HCT116 (cell line): ENCODE results near the gene SMIM44. TPM values are rescaled to one million over a fixed set of nuclear protein-coding genes. Genes with fewer than 3 reads are reported as not detected.

ENCODE experiments used
- ATAC-seq: fragments of 200-7000 bp; cut with Tn5 transposase; 2 replicates; pipeline ENCODE4 v1.9.1; 2020; ENCODE audit warnings: mild to moderate bottlenecking, moderate library complexity
- BruUV-seq: library from RNA; stranded (reverse); fragments of 400-500 nt; replicated peaks from 2 replicates; lab custom pipeline; 2021; lab: Mats Ljungman, UMichigan
- CTCF ChIA-PET: fragments of 300-600 bp; sonication (Branson Sonifier 250); formaldehyde crosslinking; loops from one replicate; lab custom pipeline; 2021; ENCODE audit warnings: antibody characterized with exemption; lab: Charles Lee
- POLR2A ChIA-PET: fragments of 300-600, 350-600 bp; sonication (Branson Sonifier 250); formaldehyde crosslinking; loops from one replicate; lab custom pipeline; 2021; ENCODE audit warnings: antibody characterized with exemption; lab: Charles Lee
- RAD21 ChIA-PET, 2 experiments: fragments of 300-600 bp; sonication (Branson Sonifier 250); formaldehyde crosslinking; loops; one replicate each; lab custom pipeline; 2023; ENCODE audit warnings: low total read pairs in 2 of 2; ENCODE audit not compliant: uncharacterized antibody in 2 of 2, unreplicated experiment in 2 of 2, low non-redundant PET in 1 of 2; lab: Charles Lee
- DNase-seq: peaks from one replicate; pipeline ENCODE4 v3.0.0-alpha.2; 2010; ENCODE audit warnings: low read depth, low spot score
- H2AFZ ChIP-seq: fragments of 200-600 bp; shearing (Covaris generic), sonication (generic); 2 replicates; pipeline ENCODE4 v1.6.1; 2017; ENCODE audit warnings: low read depth, mixed run types, mixed read lengths, antibody characterized with exemption, low read length; ENCODE audit not compliant: poor library complexity, severe bottlenecking
- H3K27ac ChIP-seq: 2 replicates; pipeline ENCODE4 v1.5.1; 2012; ENCODE audit warnings: low read depth, low read length
- H3K27me3 ChIP-seq: fragments of 200-600 bp; sonication (generic); 2 replicates; pipeline ENCODE4 v1.6.1; 2016; ENCODE audit warnings: mixed run types, low read length, mixed read lengths; ENCODE audit not compliant: insufficient read depth
- H3K36me3 ChIP-seq, 2 experiments: fragments of 200-500 bp in 1 of 2; fragments of 200-600 bp in 1 of 2; sonication (Bioruptor generic) in 1 of 2; sonication (generic) in 1 of 2; 2 replicates each; pipeline versions ENCODE4 v1.5.1 to v1.6.1; 2014 to 2016; ENCODE audit warnings: low read length in 2 of 2, inconsistent platforms in 1 of 2, mixed read lengths in 1 of 2, mixed run types in 1 of 2; ENCODE audit not compliant: insufficient read depth in 2 of 2, control insufficient read depth in 1 of 2
- H3K4me1 ChIP-seq, 2 experiments: fragments of 200-600 bp in 1 of 2; sonication (generic) in 1 of 2; 2 replicates each; pipeline versions ENCODE4 v1.5.1 to v1.6.1; 2012 to 2017; ENCODE audit warnings: low read length in 2 of 2, inconsistent platforms in 1 of 2, mild to moderate bottlenecking in 1 of 2, mixed read lengths in 1 of 2, mixed run types in 1 of 2, moderate library complexity in 1 of 2; ENCODE audit not compliant: insufficient read depth in 2 of 2, control insufficient read depth in 1 of 2
- H3K4me2 ChIP-seq: fragments of 200-600 bp; sonication (generic); 2 replicates; pipeline ENCODE4 v1.6.1; 2017; ENCODE audit warnings: mixed run types, low read length, mixed read lengths
- H3K4me3 ChIP-seq, 2 experiments: fragments of 200-600 bp in 1 of 2; sonication (generic) in 1 of 2; replicated peaks in 1 of 2; 2 replicates each; pipeline ENCODE4 v1.5.1; 2011 to 2016; ENCODE audit warnings: low read length in 2 of 2, control low read depth in 1 of 2, low read depth in 1 of 2, mild to moderate bottlenecking in 1 of 2, mixed read lengths in 1 of 2, mixed run types in 1 of 2
- H3K79me2 ChIP-seq: fragments of 200-600 bp; sonication (generic); 2 replicates; pipeline ENCODE4 v1.6.1; 2017; ENCODE audit warnings: mild to moderate bottlenecking, mixed run types, low read length, moderate library complexity, mixed read lengths; ENCODE audit not compliant: insufficient read depth
- H3K9ac ChIP-seq: fragments of 200-600 bp; sonication (generic); 2 replicates; pipeline ENCODE4 v1.6.1; 2016; ENCODE audit warnings: low read length, mixed read lengths
- H3K9me2 ChIP-seq: fragments of 200-600 bp; sonication (generic), shearing (Covaris generic); 2 replicates; pipeline ENCODE4 v1.6.1; 2017; ENCODE audit warnings: mixed run types, mild to moderate bottlenecking, moderate library complexity; ENCODE audit not compliant: insufficient read depth
- H3K9me3 ChIP-seq, 2 experiments: fragments of 200-500 bp in 1 of 2; fragments of 200-600 bp in 1 of 2; sonication (Bioruptor generic) in 1 of 2; sonication (generic) in 1 of 2; 2 replicates each; pipeline ENCODE4 v1.6.1; 2014 to 2017; ENCODE audit warnings: low read length in 2 of 2, mixed read lengths in 2 of 2, inconsistent platforms in 1 of 2, low read depth in 1 of 2, mild to moderate bottlenecking in 1 of 2, mixed run types in 1 of 2, moderate library complexity in 1 of 2; ENCODE audit not compliant: control insufficient read depth in 1 of 2, insufficient read depth in 1 of 2
- H4K20me1 ChIP-seq: fragments of 200-600 bp; sonication (generic), shearing (Covaris generic); 2 replicates; pipeline ENCODE4 v1.6.1; 2017; ENCODE audit warnings: mixed run types, mild to moderate bottlenecking, moderate library complexity; ENCODE audit not compliant: insufficient read depth
- EZH2phosphoT487 ChIP-seq: fragments of 200-600 bp; IDR thresholded peaks from 2 replicates; pipeline ENCODE4 v1.6.1; 2018; ENCODE audit warnings: antibody characterized with exemption, borderline replicate concordance
- RAD21 ChIP-seq: IDR thresholded peaks from 2 replicates; pipeline ENCODE4 v1.6.1; 2012; ENCODE audit warnings: low read depth, mild to moderate bottlenecking
- SP1 ChIP-seq: IDR thresholded peaks from 2 replicates; pipeline ENCODE4 v1.6.1; 2012; ENCODE audit warnings: low read depth
- SRF ChIP-seq: IDR thresholded peaks from 2 replicates; pipeline ENCODE4 v1.6.1; 2012; ENCODE audit warnings: low read depth
- ZNF274 ChIP-seq: fragments of 200-500 bp; sonication (Bioruptor generic); IDR thresholded peaks from 2 replicates; pipeline ENCODE4 v1.6.1; 2014; ENCODE audit warnings: mild to moderate bottlenecking, low read depth, low read length, inconsistent platforms
- intact Hi-C: fragments of 100-400 bp; cut with micrococcal nuclease; formaldehyde crosslinking; loops from 2 replicates; pipeline ENCODE4 v1.10.0; 2022
- total RNA-seq: library from RNA; stranded (reverse); gene quantifications from one replicate; pipeline ENCODE4 v1.2.1, GENCODE V29; 2021; ENCODE audit not compliant: unreplicated experiment
- TF ChIP-seq, protein P1 (sequence below): IDR thresholded peaks from 2 replicates; pipeline ENCODE4 v1.6.1; 2011; ENCODE audit warnings: mild to moderate bottlenecking, low read length, moderate library complexity; ENCODE audit not compliant: insufficient replicate concordance; ENCODE audit errors: extremely low read depth
- TF ChIP-seq, protein P2 (sequence below), 3 experiments: fragments of 200-600 bp in 1 of 3; sonication (generic) in 1 of 3; IDR thresholded peaks in 2 of 3; conservative IDR thresholded peaks in 1 of 3; 2 replicates each; pipeline ENCODE4 v1.5.1; 2012 to 2017; ENCODE audit warnings: low read depth in 2 of 3, low read length in 2 of 3, antibody characterized with exemption in 1 of 3, borderline replicate concordance in 1 of 3, control low read depth in 1 of 3, mild to moderate bottlenecking in 1 of 3, mixed read lengths in 1 of 3, mixed run types in 1 of 3, moderate library complexity in 1 of 3; ENCODE audit not compliant: insufficient read depth in 1 of 3

SMIM44 gene
- total RNA-seq, 1 experiment from 2014 or later = not detected

DNA sequence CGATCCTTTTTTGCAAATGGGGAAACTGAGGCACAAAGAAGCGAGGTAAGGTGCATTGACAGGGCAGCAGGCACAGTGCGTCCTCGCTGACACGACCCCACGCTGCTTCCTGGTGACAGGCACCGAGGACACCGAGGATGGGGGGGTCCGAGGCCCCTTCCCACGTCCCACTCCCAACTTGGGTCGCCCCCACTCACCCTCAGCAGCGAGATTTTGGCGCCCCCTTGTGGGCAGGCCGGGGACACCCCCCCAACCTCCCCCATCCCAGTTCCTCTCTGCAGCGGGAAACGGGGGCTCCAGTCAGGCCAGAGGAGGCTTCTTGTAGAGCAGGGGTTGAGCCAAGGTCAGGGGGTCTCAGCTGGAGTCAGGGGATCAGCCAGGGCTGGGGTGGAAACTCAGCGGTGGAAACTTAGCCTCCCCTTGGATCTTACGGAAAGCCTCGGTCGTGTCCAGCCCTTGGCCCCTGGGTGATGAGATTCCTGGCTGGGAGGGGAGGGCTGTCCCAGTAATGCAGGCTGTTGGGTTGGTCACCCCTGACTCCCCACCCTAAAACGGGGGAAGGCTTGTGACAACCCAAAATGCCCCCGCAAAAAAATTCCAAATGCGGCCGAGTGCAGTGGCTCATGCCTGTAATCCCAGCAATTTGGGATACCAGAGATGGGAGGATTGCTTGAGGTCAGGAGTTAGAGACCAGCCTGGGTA is 11.1 kb downstream of the SMIM44 start:
- Histone ChIP-seq H3K4me2 (no peak overlapping the region), H4K20me1 (no peaks in the 10 kb centered on the region), H3K9me3 (no peaks in the 10 kb centered on the region; a peak in 1 of 4 replicates), H3K9me2 (no peaks in the 10 kb centered on the region)
- CTCF ChIA-PET = interaction anchor here (0.7 to 2.0 kb wide), 9 partner anchors 12 to 521 kb away, joined by 3 to 6 read pairs (median 5); partner anchors contain the start of gene SMIM44
- TF ChIP-seq SP1 (no peak), RAD21 (peak; percentile 77), EZH2phosphoT487 (no peak), ZNF274 (no peak), SRF (no peak)
- TF ChIP-seq, protein P1, sequence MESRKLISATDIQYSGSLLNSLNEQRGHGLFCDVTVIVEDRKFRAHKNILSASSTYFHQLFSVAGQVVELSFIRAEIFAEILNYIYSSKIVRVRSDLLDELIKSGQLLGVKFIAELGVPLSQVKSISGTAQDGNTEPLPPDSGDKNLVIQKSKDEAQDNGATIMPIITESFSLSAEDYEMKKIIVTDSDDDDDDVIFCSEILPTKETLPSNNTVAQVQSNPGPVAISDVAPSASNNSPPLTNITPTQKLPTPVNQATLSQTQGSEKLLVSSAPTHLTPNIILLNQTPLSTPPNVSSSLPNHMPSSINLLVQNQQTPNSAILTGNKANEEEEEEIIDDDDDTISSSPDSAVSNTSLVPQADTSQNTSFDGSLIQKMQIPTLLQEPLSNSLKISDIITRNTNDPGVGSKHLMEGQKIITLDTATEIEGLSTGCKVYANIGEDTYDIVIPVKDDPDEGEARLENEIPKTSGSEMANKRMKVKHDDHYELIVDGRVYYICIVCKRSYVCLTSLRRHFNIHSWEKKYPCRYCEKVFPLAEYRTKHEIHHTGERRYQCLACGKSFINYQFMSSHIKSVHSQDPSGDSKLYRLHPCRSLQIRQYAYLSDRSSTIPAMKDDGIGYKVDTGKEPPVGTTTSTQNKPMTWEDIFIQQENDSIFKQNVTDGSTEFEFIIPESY = no peak
- TF ChIP-seq, protein P2, sequence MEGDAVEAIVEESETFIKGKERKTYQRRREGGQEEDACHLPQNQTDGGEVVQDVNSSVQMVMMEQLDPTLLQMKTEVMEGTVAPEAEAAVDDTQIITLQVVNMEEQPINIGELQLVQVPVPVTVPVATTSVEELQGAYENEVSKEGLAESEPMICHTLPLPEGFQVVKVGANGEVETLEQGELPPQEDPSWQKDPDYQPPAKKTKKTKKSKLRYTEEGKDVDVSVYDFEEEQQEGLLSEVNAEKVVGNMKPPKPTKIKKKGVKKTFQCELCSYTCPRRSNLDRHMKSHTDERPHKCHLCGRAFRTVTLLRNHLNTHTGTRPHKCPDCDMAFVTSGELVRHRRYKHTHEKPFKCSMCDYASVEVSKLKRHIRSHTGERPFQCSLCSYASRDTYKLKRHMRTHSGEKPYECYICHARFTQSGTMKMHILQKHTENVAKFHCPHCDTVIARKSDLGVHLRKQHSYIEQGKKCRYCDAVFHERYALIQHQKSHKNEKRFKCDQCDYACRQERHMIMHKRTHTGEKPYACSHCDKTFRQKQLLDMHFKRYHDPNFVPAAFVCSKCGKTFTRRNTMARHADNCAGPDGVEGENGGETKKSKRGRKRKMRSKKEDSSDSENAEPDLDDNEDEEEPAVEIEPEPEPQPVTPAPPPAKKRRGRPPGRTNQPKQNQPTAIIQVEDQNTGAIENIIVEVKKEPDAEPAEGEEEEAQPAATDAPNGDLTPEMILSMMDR (IDR thresholded peaks at IDR 0.05 in 2 of 3, conservative IDR thresholded peaks at IDR 0.05 in 1 of 3; ENCODE audit: borderline replicate concordance in 1 of 3, insufficient read depth in 1 of 3, low read depth in 2 of 3, low read length in 2 of 3) = peak; percentile 71 to 95 (median 85); a peak in 5 of 6 replicates
- TF ChIP-seq, all 23 proteins: peak for 2
- ATAC-seq (peak; percentile 57), DNase-seq (no peak)
- H3K79me2 ChIP-seq = no peaks in the 10 kb centered on the region
- POLR2A ChIA-PET = no interaction called here
- no peak overlapping the region for H3K27ac ChIP-seq
- no peak overlapping the region for H3K9ac ChIP-seq
- peaks cover 9% of the 10 kb centered on the region; the same call in 1 of the 2 replicates for H3K27me3 ChIP-seq
- H2AFZ ChIP-seq = no peak overlapping the region
- no peaks in the 10 kb centered on the region for H3K36me3 ChIP-seq
- RAD21 ChIA-PET = no interaction called here
- H3K4me1 ChIP-seq = no peaks in the 10 kb centered on the region
- BruUV-seq = no TSS peak
- no peak overlapping the region for H3K4me3 ChIP-seq
- intact Hi-C loops = loop anchor here (2.0 kb wide), 1 partner anchor 145 kb away; no protein-coding TSS in a partner anchor
